OCI-LY1 (cell line): ENCODE data around the gene GCK.

Source experiments
- H2AFZ ChIP-seq: fragments of 200-600 bp; sonication (generic), shearing (Covaris generic); 2 replicates; pipeline ENCODE4 v1.6.0; 2014; ENCODE audit warnings: antibody characterized with exemption, mild to moderate bottlenecking, low read length
- H3F3A ChIP-seq: fragments of 200-600 bp; sonication (generic), shearing (Covaris generic); 2 replicates; pipeline ENCODE4 v1.6.0; 2014; ENCODE audit warnings: mild to moderate bottlenecking, antibody characterized with exemption, low read length, moderate library complexity; ENCODE audit not compliant: insufficient read depth
- H3K27ac ChIP-seq: fragments of 200-600 bp; sonication (generic); 2 replicates; pipeline ENCODE4 v1.5.1; 2014; ENCODE audit warnings: low read length, mixed run types, mild to moderate bottlenecking, low read depth; ENCODE audit not compliant: poor library complexity, severe bottlenecking
- H3K27me3 ChIP-seq: fragments of 200-600 bp; sonication (generic); 2 replicates; pipeline ENCODE4 v1.6.0; 2014; ENCODE audit warnings: antibody characterized with exemption, mild to moderate bottlenecking, low read length, moderate library complexity; ENCODE audit not compliant: insufficient read depth
- H3K36me3 ChIP-seq: fragments of 200-600 bp; sonication (generic); 2 replicates; pipeline ENCODE4 v1.6.1; 2014; ENCODE audit warnings: mild to moderate bottlenecking, antibody characterized with exemption, low read length, moderate library complexity, mixed read lengths; ENCODE audit not compliant: insufficient read depth
- H3K4me1 ChIP-seq: fragments of 200-600 bp; sonication (generic); 2 replicates; pipeline ENCODE4 v1.5.1; 2014; ENCODE audit warnings: mild to moderate bottlenecking, low read length, moderate library complexity; ENCODE audit not compliant: insufficient read depth, severe bottlenecking
- H3K4me2 ChIP-seq: fragments of 200-600 bp; sonication (generic), shearing (Covaris generic); 2 replicates; pipeline ENCODE4 v1.6.1; 2014; ENCODE audit warnings: low read length
- H3K4me3 ChIP-seq: fragments of 200-600 bp; sonication (generic); 2 replicates; pipeline ENCODE4 v1.5.1; 2014; ENCODE audit warnings: low read length, low read depth, mild to moderate bottlenecking, mixed read lengths; ENCODE audit not compliant: poor library complexity, severe bottlenecking
- H3K79me2 ChIP-seq: fragments of 200-600 bp; shearing (Covaris generic); 2 replicates; pipeline ENCODE4 v1.6.1; 2016; ENCODE audit warnings: mixed run types, low read length, mixed read lengths; ENCODE audit not compliant: insufficient read depth
- H3K9ac ChIP-seq: fragments of 200-600 bp; sonication (generic), shearing (Covaris generic); 2 replicates; pipeline ENCODE4 v1.6.1; 2014; ENCODE audit warnings: mild to moderate bottlenecking, low read length, mixed read lengths
- H3K9me2 ChIP-seq: fragments of 200-600 bp; sonication (generic), shearing (Covaris generic); 2 replicates; pipeline ENCODE4 v1.6.1; 2014; ENCODE audit warnings: low read depth, mild to moderate bottlenecking, low read length, mixed read lengths
- H3K9me3 ChIP-seq: fragments of 200-600 bp; shearing (Covaris generic); 2 replicates; pipeline ENCODE4 v1.6.1; 2014; ENCODE audit warnings: low read length, mixed read lengths
- H4K20me1 ChIP-seq: fragments of 200-600 bp; sonication (generic), shearing (Covaris generic); 2 replicates; pipeline ENCODE4 v1.6.0; 2016; ENCODE audit warnings: mild to moderate bottlenecking, low read length; ENCODE audit not compliant: insufficient read depth
- CTCF ChIP-seq: fragments of 200-600 bp; sonication (generic), shearing (Covaris generic); IDR thresholded peaks from 2 replicates; pipeline ENCODE4 v1.5.1; 2017; ENCODE audit warnings: mild to moderate bottlenecking, antibody characterized with exemption, low read length, moderate library complexity, mixed read lengths
- EZH2 ChIP-seq: fragments of 200-600 bp; sonication (generic), shearing (Covaris generic); IDR thresholded peaks from 2 replicates; pipeline ENCODE4 v1.8.0; 2017; ENCODE audit warnings: borderline replicate concordance, mixed run types, mild to moderate bottlenecking, antibody characterized with exemption, low read length, moderate library complexity, mixed read lengths

GCK gene

GRCh38 chr7:44155191-44156185, 33.8 kb downstream of the GCK start:
- TF ChIP-seq EZH2 (no peak), CTCF (no peak)
- no peak overlapping the region for H3K27ac ChIP-seq
- no peaks in the 10 kb centered on the region for H3K79me2 ChIP-seq
- no peak overlapping the region for H3K4me3 ChIP-seq
- H3F3A ChIP-seq = no peaks in the 10 kb centered on the region
- H3K4me2 ChIP-seq = no peak overlapping the region
- no peaks in the 10 kb centered on the region for H3K9me3 ChIP-seq
- H3K9me2 ChIP-seq = no peaks in the 10 kb centered on the region
- no peaks in the 10 kb centered on the region for H3K27me3 ChIP-seq
- no peaks in the 10 kb centered on the region for H3K4me1 ChIP-seq
- H3K9ac ChIP-seq = no peak overlapping the region
- H4K20me1 ChIP-seq = no peaks in the 10 kb centered on the region
- no peaks in the 10 kb centered on the region for H3K36me3 ChIP-seq
- H2AFZ ChIP-seq = no peak overlapping the region

- Histone ChIP-seq H3K36me3 (no peaks in the 10 kb centered on the region), H4K20me1 (no peaks in the 10 kb centered on the region), H3K4me1 (no peaks in the 10 kb centered on the region), H2AFZ (no peak overlapping the region), H3K9me2 (no peaks in the 10 kb centered on the region), H3K9ac (no peak overlapping the region), H3K4me3 (no peak overlapping the region), H3K27me3 (no peaks in the 10 kb centered on the region), H3K27ac (no peak overlapping the region), H3F3A (no peaks in the 10 kb centered on the region), H3K9me3 (no peaks in the 10 kb centered on the region), H3K79me2 (no peaks in the 10 kb centered on the region), H3K4me2 (no peak overlapping the region)
- TF ChIP-seq CTCF (no peak), EZH2 (no peak)
Measured at GRCh38 chr7:44154703-44155102, 34.5 kb downstream of the GCK start.

GRCh38 chr7:44153948-44154335, 35.3 kb downstream of the GCK start:
- Histone ChIP-seq H3K9me2 (no peaks in the 10 kb centered on the region), H3K9ac (no peak overlapping the region), H2AFZ (no peak overlapping the region), H3F3A (no peaks in the 10 kb centered on the region), H3K4me3 (no peak overlapping the region), H3K4me2 (no peak overlapping the region), H3K9me3 (no peaks in the 10 kb centered on the region), H4K20me1 (no peaks in the 10 kb centered on the region), H3K36me3 (no peaks in the 10 kb centered on the region), H3K27me3 (no peaks in the 10 kb centered on the region), H3K4me1 (no peaks in the 10 kb centered on the region), H3K79me2 (no peaks in the 10 kb centered on the region), H3K27ac (no peak overlapping the region)
- TF ChIP-seq EZH2 (no peak), CTCF (no peak)
